NT2/D1 (cell line): ENCODE results near the gene CDH4.

Source experiments
- DNase-seq: peaks from one replicate; pipeline ENCODE4 v3.0.0-alpha.2; 2011; ENCODE audit warnings: low read depth, low spot score
- H3K27me3 ChIP-seq: 2 replicates; pipeline ENCODE4 v1.6.0; 2011; ENCODE audit warnings: mild to moderate bottlenecking; ENCODE audit not compliant: insufficient read length, insufficient read depth
- H3K36me3 ChIP-seq: 2 replicates; pipeline ENCODE4 v1.6.1; 2011; ENCODE audit warnings: mild to moderate bottlenecking, low read length, mixed read lengths; ENCODE audit not compliant: insufficient read depth, insufficient read length
- H3K4me1 ChIP-seq: 2 replicates; pipeline ENCODE4 v1.5.1; 2011; ENCODE audit not compliant: insufficient read depth, insufficient read length
- H3K4me3 ChIP-seq: 2 replicates; pipeline ENCODE4 v1.5.1; 2011; ENCODE audit warnings: low read depth; ENCODE audit not compliant: insufficient read length
- H3K9ac ChIP-seq: 2 replicates; pipeline ENCODE4 v1.6.0; 2011; ENCODE audit warnings: low read depth; ENCODE audit not compliant: insufficient read length
- H3K9me3 ChIP-seq: 2 replicates; pipeline ENCODE4 v1.5.1; 2011; ENCODE audit warnings: mild to moderate bottlenecking, low read length; ENCODE audit not compliant: insufficient read depth
- SUZ12 ChIP-seq: IDR thresholded peaks from 2 replicates; pipeline ENCODE4 v1.6.1; 2011; ENCODE audit not compliant: insufficient read length, insufficient read depth; ENCODE audit errors: extremely low read depth
- YY1 ChIP-seq: IDR thresholded peaks from 2 replicates; pipeline ENCODE4 v1.6.1; 2011; ENCODE audit not compliant: insufficient read length, insufficient read depth
- ZNF274 ChIP-seq: IDR thresholded peaks from 2 replicates; pipeline ENCODE4 v1.6.1; 2011; ENCODE audit warnings: mild to moderate bottlenecking, low read depth, low read length

Gene CDH4

DNA sequence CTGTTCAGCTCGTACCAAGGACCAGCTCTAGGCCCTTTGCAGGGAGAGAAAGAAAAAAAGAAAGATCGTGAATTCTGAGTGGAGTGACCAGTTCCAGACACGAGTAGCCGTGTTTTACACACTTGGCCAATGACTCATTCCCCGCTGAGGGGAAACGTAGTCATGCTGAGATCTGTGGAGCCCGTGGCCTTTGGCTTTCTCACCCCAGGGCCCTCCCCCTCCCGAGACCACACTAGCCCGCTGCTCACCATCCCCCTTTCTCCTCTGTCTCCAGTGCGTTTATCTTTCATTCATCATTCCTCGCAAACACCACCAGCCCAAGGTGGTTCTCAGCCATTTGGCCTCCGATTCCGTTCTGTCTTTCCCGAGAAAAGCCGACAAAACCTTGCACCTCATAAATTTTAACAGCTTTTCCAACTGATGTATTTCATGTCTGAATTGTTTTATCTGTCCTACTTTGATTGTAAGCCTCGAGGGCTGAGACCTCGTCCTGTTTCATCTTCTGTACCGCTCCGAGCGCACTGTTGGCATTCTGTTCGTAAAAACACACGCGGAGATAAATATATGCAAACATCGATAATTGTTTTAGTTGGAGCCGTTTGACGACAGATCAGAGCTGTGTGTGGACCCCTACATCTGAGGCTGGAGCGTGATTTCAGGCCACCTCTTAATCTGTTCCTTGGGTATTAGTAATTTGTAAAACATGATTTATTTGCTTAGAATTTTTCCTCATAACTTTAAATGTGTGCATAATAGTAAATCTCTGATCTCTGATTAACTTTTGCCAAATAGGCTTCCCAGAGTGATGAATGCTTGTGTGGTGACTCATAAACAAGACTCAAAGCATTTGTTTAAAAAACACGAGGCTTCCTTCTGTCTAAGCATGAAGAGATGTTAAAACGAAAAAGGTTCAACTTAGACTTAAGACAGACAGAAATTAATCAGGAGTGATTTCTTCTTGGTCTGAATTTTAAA is 336.6 kb downstream of the CDH4 start:
- no peak for TF ChIP-seq YY1
- TF ChIP-seq SUZ12, result no peak
- no peak for TF ChIP-seq ZNF274
- Histone ChIP-seq H3K27me3 (peaks cover 22% of the 10 kb centered on the region), H3K4me1 (peaks cover 6% of the 10 kb centered on the region), H3K36me3 (no peaks in the 10 kb centered on the region), H3K9ac (no peak overlapping the region), H3K4me3 (no peak overlapping the region), H3K9me3 (peaks cover 30% of the 10 kb centered on the region)
- no peak for DNase-seq

DNA sequence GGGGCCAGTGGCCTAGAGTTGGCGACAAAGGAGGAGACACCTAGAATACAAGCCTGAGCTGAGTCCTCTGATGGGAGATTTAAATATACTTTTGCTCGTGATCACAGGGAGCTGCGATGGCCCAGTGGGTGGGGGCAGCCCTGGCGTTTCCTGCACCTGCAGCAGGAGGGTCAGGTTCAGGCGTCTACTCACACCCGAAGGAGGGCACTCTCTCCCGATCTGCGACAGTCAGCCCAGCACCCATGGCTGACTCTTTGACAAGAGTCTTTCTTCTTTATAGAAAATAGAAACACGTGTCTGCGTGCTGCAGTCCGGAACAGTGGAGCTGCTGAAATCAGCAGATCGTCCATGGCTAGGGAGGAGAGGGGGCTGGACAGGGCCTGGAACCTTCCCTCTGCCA is 338.2 kb downstream of the CDH4 start:
- H3K9ac ChIP-seq, result no peak overlapping the region
- H3K27me3 ChIP-seq, result peaks cover 25% of the 10 kb centered on the region
- H3K4me1 ChIP-seq, result peaks cover 6% of the 10 kb centered on the region
- H3K36me3 ChIP-seq, result no peaks in the 10 kb centered on the region
- DNase-seq, result no peak
- no peak overlapping the region for H3K4me3 ChIP-seq
- TF ChIP-seq SUZ12 (no peak), YY1 (no peak), ZNF274 (no peak)
- peaks cover 35% of the 10 kb centered on the region for H3K9me3 ChIP-seq

DNA sequence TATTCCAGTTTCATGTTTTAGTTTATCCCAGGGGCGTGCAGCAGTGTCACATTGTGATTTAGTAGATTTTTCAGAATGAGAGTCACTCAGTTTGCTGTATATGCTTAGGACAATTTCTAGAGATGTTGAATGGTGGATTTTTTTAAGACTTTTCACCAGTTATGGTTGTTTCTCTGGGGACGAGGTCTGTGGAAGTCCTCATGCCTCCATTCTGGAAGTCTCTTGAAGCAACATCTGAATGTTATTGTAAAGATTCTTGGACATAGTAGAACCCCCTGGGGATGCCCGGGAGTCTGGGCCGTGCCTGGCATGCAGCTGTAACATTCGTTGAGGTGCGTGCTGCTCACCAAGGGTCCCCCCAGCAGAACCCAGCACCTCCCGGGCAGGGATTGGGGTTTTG is 341.5 kb downstream of the CDH4 start:
- Histone ChIP-seq H3K9ac (no peak overlapping the region), H3K9me3 (peaks cover 57% of the 10 kb centered on the region), H3K4me1 (peaks cover 8% of the 10 kb centered on the region), H3K27me3 (peaks cover 19% of the 10 kb centered on the region), H3K4me3 (no peak overlapping the region), H3K36me3 (no peaks in the 10 kb centered on the region)
- TF ChIP-seq SUZ12 (no peak), YY1 (no peak)
- DNase-seq, result no peak

DNA sequence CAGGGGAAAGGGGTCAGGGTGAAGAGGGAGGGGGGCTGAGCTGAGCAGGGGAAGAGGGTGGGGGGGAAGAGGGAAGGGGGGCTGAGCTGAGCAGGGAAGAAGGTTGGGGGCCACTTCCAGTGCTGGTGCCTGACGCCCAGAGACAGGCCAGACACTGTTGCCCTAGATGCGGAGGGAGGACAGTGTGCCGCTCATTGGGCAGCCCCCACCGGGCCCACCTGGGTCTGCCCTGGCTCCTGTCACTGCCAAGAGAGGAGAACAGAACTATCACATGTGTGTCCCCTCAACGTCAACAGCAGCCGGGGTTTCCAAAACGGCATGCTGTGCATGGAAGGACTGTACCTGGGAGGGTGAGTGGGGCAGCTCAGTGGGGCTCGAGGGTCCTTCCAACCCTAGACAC is 342.1 kb downstream of the CDH4 start:
- no peak for DNase-seq
- Histone ChIP-seq H3K9ac (no peak overlapping the region), H3K4me3 (no peak overlapping the region), H3K27me3 (peaks cover 20% of the 10 kb centered on the region), H3K4me1 (peaks cover 14% of the 10 kb centered on the region), H3K9me3 (peaks cover 57% of the 10 kb centered on the region), H3K36me3 (no peaks in the 10 kb centered on the region)
- no peak for TF ChIP-seq YY1
- no peak for TF ChIP-seq ZNF274
- no peak for TF ChIP-seq SUZ12

DNA sequence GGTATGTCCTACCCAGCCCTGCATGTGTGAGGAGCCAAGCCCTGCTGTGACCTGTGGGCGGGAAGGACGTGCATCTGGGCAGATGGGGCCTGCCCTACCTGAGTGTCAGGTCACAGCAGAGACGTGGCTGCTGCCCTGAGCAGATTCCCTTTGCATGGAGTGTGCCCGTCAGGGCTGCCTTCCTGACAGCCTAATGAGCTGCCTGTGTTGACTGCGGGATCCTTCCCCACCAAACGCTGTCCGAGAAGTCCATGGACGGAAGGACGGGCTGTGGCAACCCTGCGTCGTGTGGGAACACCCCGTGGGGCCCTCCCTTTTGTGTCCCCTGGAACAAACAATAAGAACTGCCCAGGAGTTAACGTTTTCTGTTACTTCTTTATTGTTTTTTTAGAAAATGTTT is 343.2 kb downstream of the CDH4 start:
- no peaks in the 10 kb centered on the region for H3K36me3 ChIP-seq
- H3K9me3 ChIP-seq, result peaks cover 57% of the 10 kb centered on the region
- TF ChIP-seq SUZ12 (no peak), YY1 (no peak), ZNF274 (no peak)
- peaks cover 11% of the 10 kb centered on the region for H3K4me1 ChIP-seq
- peaks cover 23% of the 10 kb centered on the region for H3K27me3 ChIP-seq
- no peak overlapping the region for H3K9ac ChIP-seq
- DNase-seq, result no peak
- H3K4me3 ChIP-seq, result no peak overlapping the region

DNA sequence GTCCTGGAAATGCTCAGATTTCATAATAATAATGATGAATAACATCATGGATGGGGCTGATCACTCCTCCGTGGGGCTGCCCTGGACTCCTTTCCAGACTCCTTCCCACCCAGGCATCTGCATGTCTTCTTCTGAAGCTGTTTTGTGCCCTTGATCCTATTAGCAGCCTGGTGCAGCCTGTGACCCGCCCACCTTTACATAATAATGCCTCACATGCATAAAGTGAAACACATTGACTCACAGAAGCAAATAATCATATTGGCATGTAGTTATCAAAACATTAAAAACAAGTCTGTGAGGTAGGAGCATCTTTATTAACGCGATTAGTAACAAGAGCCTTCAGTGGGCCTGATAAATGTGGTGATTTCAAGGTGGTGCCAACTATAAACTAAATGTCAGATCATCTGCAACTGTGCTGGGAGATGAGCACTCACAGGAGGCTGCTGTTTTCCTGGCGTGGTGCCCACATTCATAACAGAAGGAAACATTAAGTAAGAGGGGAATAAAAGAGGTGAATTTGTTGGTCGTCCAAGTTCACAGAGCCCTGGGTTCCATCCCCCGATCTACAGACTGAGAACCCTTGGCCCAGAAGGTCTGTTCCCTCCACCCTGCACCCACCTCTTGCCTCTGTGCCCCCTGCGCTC is 344.7 kb downstream of the CDH4 start:
- Histone ChIP-seq H3K9ac (no peak overlapping the region), H3K4me3 (no peak overlapping the region), H3K4me1 (peaks cover 11% of the 10 kb centered on the region), H3K9me3 (peaks cover 46% of the 10 kb centered on the region), H3K36me3 (no peaks in the 10 kb centered on the region), H3K27me3 (peaks cover 33% of the 10 kb centered on the region)
- no peak for DNase-seq
- TF ChIP-seq ZNF274 (no peak), SUZ12 (no peak), YY1 (no peak)

DNA sequence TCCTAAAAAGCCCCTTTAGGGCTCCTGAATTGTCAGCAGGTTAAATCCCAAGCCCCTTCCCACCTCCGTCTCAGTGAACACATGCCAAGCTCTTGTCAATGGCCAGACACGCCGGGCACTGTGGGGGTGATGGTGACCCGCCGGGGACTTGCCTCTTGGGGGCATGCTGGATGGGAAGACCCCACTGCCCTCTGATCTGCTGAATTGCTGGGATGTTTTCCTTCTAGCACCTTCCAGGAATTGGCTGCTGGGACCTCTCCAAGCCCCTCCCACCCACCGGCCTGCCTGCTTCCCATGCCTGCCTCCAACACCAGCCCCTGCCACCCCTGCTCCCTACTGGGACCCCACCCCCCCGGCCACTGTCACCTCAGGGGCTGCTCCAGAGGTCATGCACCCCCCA is 345.9 kb downstream of the CDH4 start:
- no peak for DNase-seq
- H3K36me3 ChIP-seq, result no peaks in the 10 kb centered on the region
- no peak overlapping the region for H3K4me3 ChIP-seq
- H3K9me3 ChIP-seq, result peaks cover 34% of the 10 kb centered on the region
- peaks cover 39% of the 10 kb centered on the region for H3K27me3 ChIP-seq
- peaks cover 11% of the 10 kb centered on the region for H3K4me1 ChIP-seq
- TF ChIP-seq ZNF274 (no peak), YY1 (no peak), SUZ12 (no peak)
- H3K9ac ChIP-seq, result no peak overlapping the region
